M059J (cell line): Measurements from ENCODE around the gene ABCA5. TPM values are rescaled to one million over a fixed set of nuclear protein-coding genes. Genes with fewer than 3 reads are reported as not detected.

Source experiments
- DNase-seq: peaks from one replicate; pipeline ENCODE4 v3.0.0-alpha.2; 2012; ENCODE audit warnings: low read depth
- total RNA-seq: library from RNA; depleted of rRNA; stranded (reverse); fragments of >200 nt; shearing (Covaris generic); gene quantifications from 2 replicates; pipeline ENCODE4 v1.2.3, GENCODE V29; 2014

ABCA5 gene
- total RNA-seq, 1 experiment from 2014 or later: not detected

GRCh38 chr17:69254187-69254586 lies 72.7 kb downstream of the ABCA5 start:
- DNase-seq: no peak

- DNase-seq: peak; percentile 12
Observed at GRCh38 chr17:69250641-69251040, 76.3 kb downstream of the ABCA5 start.

- peak; percentile 38 for DNase-seq
Observed at GRCh38 chr17:69246726-69247375, 80.1 kb downstream of the ABCA5 start.

GRCh38 chr17:69246202-69246601 lies 80.7 kb downstream of the ABCA5 start:
- DNase-seq: no peak

GRCh38 chr17:69245617-69246016 lies 81.3 kb downstream of the ABCA5 start:
- no peak for DNase-seq

- DNase-seq: no peak
Observed at GRCh38 chr17:69239611-69240600, 87.0 kb downstream of the ABCA5 start.

GRCh38 chr17:69236946-69237345 lies 90.0 kb downstream of the ABCA5 start:
- DNase-seq: no peak

- DNase-seq: no peak
Observed at GRCh38 chr17:69236464-69236863, 90.5 kb downstream of the ABCA5 start.

- DNase-seq: peak; percentile 60
Observed at GRCh38 chr17:69235338-69236058, 91.4 kb downstream of the ABCA5 start.

GRCh38 chr17:69232650-69233049 lies 94.3 kb downstream of the ABCA5 start:
- no peak for DNase-seq

- no peak for DNase-seq
Observed at GRCh38 chr17:69231521-69231920, 95.4 kb downstream of the ABCA5 start.

- no peak for DNase-seq
Observed at GRCh38 chr17:69230939-69231338, 96.0 kb downstream of the ABCA5 start.

- no peak for DNase-seq
Observed at GRCh38 chr17:69228576-69228975, 98.4 kb downstream of the ABCA5 start, which contains the start of gene ABCA10. TSS of gene ABCA10 (minus strand) at chr17:69228824. CDS start at chr17:69225358, 3,466 bp downstream.

GRCh38 chr17:69228018-69228417 lies 98.9 kb downstream of the ABCA5 start:
- no peak for DNase-seq

GRCh38 chr17:69227541-69227940 lies 99.4 kb downstream of the ABCA5 start:
- no peak for DNase-seq

GRCh38 chr17:69223809-69224208 lies 103.1 kb downstream of the ABCA5 start:
- DNase-seq: no peak

- DNase-seq: no peak
Observed at GRCh38 chr17:69222707-69223258, 104.2 kb downstream of the ABCA5 start.

GRCh38 chr17:69220098-69220497 lies 106.8 kb downstream of the ABCA5 start:
- DNase-seq: no peak

- DNase-seq: no peak
Observed at GRCh38 chr17:69218986-69219385, 107.9 kb downstream of the ABCA5 start.

- peak; percentile 16 for DNase-seq
Observed at GRCh38 chr17:69213059-69213813, 113.7 kb downstream of the ABCA5 start.

GRCh38 chr17:69208640-69209039 lies 118.3 kb downstream of the ABCA5 start:
- no peak for DNase-seq
